ENCODE results near the gene SSUH2. TPM values are rescaled to one million over a fixed set of nuclear protein-coding genes. Genes with fewer than 3 reads are reported as not detected.

The SSUH2 gene
- total and polyA plus RNA-seq, 2 donors from 2014 or later = 0.44 to 0.88 TPM

GRCh38 chr3:8599146-8599545 lies 45.5 kb downstream of the SSUH2 start:
- H3K27ac ChIP-seq (ENCODE audit: low read depth in 2 of 2, low read length in 2 of 2) = no peak overlapping the region
- DNase-seq (no peak), FAIRE-seq (no peak)
- H3K4me1 ChIP-seq (ENCODE audit: control insufficient read depth in 2 of 3, insufficient read depth in 2 of 3, low read depth in 1 of 3, low read length in 3 of 3) = no peaks in the 10 kb centered on the region
- intact Hi-C loops (cut with DNase I) = no loop called here
- H3K9ac ChIP-seq (ENCODE audit: low read length in 3 of 3) = no peak overlapping the region
- peaks cover 0 to 3% (median 0%) of the 10 kb centered on the region in 3 donors for H3K9me3 ChIP-seq (ENCODE audit: control insufficient read depth in 2 of 3, insufficient read depth in 1 of 3, low read length in 3 of 3)
- no peaks in the 10 kb centered on the region for H3K36me3 ChIP-seq (ENCODE audit: control insufficient read depth in 2 of 3, insufficient read depth in 3 of 3, low read length in 3 of 3)
- no peak overlapping the region for H3K4me3 ChIP-seq (ENCODE audit: low read length in 3 of 3)
- H3K27me3 ChIP-seq (ENCODE audit: control insufficient read depth, insufficient read depth, low read length) = no peaks in the 10 kb centered on the region
- TF ChIP-seq, protein P1, sequence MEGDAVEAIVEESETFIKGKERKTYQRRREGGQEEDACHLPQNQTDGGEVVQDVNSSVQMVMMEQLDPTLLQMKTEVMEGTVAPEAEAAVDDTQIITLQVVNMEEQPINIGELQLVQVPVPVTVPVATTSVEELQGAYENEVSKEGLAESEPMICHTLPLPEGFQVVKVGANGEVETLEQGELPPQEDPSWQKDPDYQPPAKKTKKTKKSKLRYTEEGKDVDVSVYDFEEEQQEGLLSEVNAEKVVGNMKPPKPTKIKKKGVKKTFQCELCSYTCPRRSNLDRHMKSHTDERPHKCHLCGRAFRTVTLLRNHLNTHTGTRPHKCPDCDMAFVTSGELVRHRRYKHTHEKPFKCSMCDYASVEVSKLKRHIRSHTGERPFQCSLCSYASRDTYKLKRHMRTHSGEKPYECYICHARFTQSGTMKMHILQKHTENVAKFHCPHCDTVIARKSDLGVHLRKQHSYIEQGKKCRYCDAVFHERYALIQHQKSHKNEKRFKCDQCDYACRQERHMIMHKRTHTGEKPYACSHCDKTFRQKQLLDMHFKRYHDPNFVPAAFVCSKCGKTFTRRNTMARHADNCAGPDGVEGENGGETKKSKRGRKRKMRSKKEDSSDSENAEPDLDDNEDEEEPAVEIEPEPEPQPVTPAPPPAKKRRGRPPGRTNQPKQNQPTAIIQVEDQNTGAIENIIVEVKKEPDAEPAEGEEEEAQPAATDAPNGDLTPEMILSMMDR (IDR thresholded peaks at IDR 0.05; ENCODE audit: borderline replicate concordance, extremely low read depth, insufficient read depth) = no peak

DNA sequence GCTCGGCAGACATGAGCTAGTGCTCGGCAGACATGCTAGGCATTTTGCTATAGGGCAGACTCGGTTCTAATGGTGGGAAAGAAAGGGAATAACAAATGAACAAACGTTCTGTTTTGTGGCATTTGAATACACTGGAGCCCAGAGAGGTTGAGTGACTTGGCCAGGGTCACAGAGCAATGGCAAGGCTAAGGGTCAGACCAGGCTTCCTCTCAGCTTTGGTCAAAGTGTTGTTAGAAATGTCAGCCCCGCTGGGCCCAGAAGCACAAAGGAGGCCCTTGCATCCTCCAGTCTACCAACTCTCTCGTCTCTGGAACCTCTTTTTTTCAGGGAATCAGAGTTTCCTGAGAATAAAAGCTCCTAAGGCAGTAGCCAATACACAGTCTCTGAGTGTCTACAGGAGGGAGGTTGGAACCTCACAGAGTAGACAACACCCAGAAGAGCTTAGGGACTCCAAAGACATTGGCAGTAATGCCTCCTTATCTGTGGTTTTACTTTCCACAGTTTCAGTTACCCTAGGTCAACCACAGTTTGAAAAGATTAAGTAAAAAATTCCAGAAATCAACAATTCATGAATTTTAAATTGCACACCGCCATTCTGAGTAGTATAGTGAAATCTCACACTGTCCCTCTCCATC lies 47.3 kb downstream of the SSUH2 start:
- Histone ChIP-seq H3K36me3 (ENCODE audit: control insufficient read depth in 2 of 3, insufficient read depth in 3 of 3, low read length in 3 of 3) (no peaks in the 10 kb centered on the region), H3K4me3 (ENCODE audit: low read length in 3 of 3) (no peak overlapping the region), H3K4me1 (ENCODE audit: control insufficient read depth in 2 of 3, insufficient read depth in 2 of 3, low read depth in 1 of 3, low read length in 3 of 3) (no peaks in the 10 kb centered on the region), H3K9me3 (ENCODE audit: control insufficient read depth in 2 of 3, insufficient read depth in 1 of 3, low read length in 3 of 3) (peaks cover 0 to 3% (median 0%) of the 10 kb centered on the region in 3 donors), H3K27ac (ENCODE audit: low read depth in 2 of 2, low read length in 2 of 2) (no peak overlapping the region), H3K9ac (ENCODE audit: low read length in 3 of 3) (no peak overlapping the region), H3K27me3 (ENCODE audit: control insufficient read depth, insufficient read depth, low read length) (no peaks in the 10 kb centered on the region)
- intact Hi-C loops (cut with DNase I) = no loop called here
- no peak for FAIRE-seq
- TF ChIP-seq, protein P1 (IDR thresholded peaks at IDR 0.05; ENCODE audit: borderline replicate concordance, extremely low read depth, insufficient read depth) = no peak
- DNase-seq = no peak

GRCh38 chr3:8596321-8597218 lies 48.0 kb downstream of the SSUH2 start:
- Histone ChIP-seq H3K4me1 (ENCODE audit: control insufficient read depth in 2 of 3, insufficient read depth in 2 of 3, low read depth in 1 of 3, low read length in 3 of 3) (no peaks in the 10 kb centered on the region), H3K27me3 (ENCODE audit: control insufficient read depth, insufficient read depth, low read length) (no peaks in the 10 kb centered on the region), H3K9me3 (ENCODE audit: control insufficient read depth in 2 of 3, insufficient read depth in 1 of 3, low read length in 3 of 3) (peaks cover 0 to 3% (median 0%) of the 10 kb centered on the region in 3 donors), H3K36me3 (ENCODE audit: control insufficient read depth in 2 of 3, insufficient read depth in 3 of 3, low read length in 3 of 3) (no peaks in the 10 kb centered on the region), H3K4me3 (ENCODE audit: low read length in 3 of 3) (no peak overlapping the region), H3K9ac (ENCODE audit: low read length in 3 of 3) (no peak overlapping the region), H3K27ac (ENCODE audit: low read depth in 2 of 2, low read length in 2 of 2) (no peak overlapping the region)
- TF ChIP-seq, protein P1 (IDR thresholded peaks at IDR 0.05; ENCODE audit: borderline replicate concordance, extremely low read depth, insufficient read depth) = no peak
- FAIRE-seq = no peak
- intact Hi-C loops (cut with DNase I) = no loop called here
- DNase-seq = no peak
